GM12801 (cell line): Measurements from ENCODE around the gene JUND.

Source experiments
- TF ChIP-seq, protein P1 (sequence below): IDR thresholded peaks from one replicate; pipeline ENCODE4 v1.5.1; 2011; ENCODE audit warnings: control low read depth; ENCODE audit not compliant: insufficient read length; ENCODE audit errors: extremely low read depth

Gene JUND

DNA sequence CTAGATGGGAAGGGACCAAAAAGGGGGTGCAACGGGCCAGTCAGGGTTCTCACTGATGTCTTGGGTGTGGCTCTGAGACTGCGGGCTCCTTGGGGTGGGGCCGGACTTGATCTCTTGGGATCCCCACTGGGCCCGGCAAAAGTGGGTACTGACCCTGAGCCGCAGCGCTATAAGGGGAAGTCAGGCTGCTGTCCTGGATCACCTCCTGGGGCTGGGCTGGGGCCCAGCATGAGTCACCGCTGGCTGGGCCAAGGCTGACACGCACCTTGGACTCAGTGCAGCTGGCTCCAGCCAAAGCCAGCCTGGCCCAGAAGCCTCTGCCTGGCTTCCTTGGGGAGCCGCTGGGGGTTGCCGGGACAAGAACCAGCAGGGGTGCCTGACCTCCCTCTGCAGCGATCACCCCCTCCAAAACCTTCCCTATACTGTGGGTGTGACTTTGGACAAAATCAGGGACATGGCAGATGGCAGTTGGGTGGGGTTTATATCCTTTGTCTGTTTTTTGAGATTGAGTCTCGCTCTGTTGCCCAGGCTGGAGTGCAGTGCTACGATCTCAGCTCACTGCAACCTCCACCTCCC lies 6.6 kb downstream of the JUND start:
- TF ChIP-seq, protein P1, sequence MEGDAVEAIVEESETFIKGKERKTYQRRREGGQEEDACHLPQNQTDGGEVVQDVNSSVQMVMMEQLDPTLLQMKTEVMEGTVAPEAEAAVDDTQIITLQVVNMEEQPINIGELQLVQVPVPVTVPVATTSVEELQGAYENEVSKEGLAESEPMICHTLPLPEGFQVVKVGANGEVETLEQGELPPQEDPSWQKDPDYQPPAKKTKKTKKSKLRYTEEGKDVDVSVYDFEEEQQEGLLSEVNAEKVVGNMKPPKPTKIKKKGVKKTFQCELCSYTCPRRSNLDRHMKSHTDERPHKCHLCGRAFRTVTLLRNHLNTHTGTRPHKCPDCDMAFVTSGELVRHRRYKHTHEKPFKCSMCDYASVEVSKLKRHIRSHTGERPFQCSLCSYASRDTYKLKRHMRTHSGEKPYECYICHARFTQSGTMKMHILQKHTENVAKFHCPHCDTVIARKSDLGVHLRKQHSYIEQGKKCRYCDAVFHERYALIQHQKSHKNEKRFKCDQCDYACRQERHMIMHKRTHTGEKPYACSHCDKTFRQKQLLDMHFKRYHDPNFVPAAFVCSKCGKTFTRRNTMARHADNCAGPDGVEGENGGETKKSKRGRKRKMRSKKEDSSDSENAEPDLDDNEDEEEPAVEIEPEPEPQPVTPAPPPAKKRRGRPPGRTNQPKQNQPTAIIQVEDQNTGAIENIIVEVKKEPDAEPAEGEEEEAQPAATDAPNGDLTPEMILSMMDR = no peak

DNA sequence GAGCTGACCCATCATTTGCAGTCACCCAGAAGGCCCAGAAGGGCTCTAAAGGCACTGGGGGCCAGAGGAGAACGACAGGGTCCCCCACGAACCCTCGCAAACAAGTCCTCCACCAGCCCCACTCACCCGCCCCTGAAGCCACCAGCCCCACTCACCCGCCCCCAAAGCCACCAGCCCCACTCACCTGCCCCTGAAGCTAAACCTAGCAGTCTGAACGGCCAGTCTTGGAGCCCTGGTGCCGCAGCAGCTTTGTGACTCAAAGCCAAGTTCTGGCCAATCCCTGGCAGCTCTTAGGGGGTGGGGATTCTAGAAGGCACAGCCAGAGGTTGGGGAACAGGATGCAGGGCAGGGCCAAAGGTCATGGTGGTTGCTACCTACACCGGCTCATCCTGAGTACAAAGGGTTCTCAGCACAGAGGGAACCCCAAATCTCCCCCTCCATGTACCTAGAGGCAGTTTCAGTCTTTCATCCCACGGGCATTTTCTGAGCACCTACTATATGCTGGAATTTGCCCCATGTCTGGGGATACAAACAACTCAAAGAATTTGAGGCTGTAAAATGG lies 7.1 kb downstream of the JUND start, which contains the start of gene IQCN:
Gene IQCN, minus strand, starts transcription at position 234 of the 562 bp plus-strand sequence. CDS start 4,974 bp downstream, outside the sequence.
- TF ChIP-seq, protein P1 = no peak

DNA sequence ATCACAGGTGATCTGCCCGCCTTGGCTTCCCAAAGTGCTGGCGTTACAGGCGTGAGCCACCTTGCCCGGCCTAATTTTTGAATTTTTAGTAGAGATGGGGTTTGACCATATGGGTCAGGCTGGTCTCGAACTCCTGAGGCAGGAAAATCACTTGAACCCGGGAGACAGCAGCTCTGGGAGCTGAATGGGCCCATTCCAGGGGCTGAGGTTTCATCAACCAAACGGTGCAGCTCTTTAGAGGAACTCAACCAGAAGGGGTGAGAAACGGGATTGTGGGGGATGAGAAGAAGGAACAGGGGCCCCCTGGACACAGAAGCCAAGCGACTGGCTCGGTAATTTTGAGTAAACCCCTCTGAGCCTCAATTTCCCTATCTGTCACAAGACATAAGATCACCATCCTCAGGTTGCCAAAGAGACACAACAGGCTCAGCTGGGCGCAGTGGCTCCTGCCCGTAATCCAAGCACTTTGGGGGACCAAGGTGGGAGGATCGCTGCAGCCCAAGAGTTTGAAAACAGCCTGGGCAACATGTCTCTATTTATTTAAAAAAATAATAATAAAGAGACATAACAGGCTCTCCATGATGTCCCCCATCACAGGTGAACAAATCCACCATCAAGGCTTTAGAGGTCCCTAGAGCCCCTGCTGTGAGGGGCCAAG lies 7.7 kb downstream of the JUND start:
- TF ChIP-seq, protein P1 = no peak

DNA sequence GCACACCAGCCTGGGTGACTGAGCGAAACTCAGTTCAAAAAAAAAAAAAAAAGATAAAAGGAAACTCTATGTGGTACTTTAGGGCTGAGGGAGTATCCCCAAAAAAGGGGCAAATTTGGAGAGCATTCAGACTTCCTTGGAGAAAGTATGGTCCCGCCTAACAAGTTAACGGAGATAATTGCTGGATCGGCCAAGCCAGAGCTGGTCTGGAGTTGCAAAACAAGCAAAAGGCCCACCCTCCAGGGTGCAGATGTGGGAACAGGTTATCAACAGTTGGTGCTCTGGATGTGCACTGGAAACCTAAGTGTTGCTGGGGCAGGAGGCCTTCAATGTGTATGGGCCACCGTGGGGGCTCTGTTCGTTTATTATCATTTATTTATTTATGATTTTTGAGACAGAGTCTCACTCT lies 10.0 kb downstream of the JUND start:
- TF ChIP-seq, protein P1 = no peak

DNA sequence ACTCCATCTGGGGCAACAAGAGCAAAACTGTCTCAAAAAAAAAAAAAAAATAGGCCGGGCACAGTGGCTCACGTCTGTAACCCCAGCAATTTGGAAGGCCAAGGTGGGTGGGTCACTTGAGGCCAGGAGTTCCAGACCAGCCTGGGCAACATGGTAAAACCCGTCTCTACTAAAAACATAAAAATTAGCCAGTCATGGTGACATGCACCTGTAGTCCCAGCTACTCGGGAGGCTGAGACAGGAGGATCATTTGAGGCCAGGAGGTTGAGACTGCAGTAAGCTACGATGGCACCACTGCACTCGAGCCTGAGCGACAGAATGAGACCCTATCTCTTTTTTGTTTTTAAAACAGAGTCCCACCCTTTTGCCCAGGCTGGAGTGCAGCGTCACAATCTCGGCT lies 11.1 kb downstream of the JUND start:
- TF ChIP-seq, protein P1 = no peak

DNA sequence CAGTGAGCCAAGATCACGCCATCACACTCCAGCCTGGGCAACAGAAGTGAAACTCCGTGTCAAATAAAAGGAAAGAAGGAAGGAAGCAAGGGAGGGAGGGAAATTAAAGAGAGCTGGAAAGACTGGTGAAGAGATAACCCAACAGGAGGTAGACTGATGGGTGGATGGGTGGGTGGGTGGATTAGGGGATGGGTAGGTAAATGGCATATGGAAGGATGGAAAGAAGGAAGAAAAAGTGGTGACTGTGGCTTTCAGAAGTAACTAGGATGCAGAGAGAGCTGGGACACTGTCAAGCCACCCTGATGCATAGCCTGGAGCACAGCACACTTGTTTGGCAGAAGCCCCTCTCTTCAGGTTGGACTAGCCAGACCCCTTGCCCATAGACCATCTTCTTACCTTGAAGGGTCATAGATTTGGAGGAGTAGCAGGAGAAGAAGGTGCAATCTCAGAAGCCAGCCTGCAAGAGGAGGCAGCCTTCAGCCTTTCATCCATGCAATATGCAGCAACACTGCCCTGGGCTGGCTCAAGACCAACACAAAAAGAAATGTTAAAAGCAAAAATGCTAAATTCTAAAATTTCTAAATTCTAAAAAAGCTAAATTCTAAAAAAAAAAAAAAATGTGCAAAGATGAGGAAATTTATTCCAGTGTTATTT lies 12.2 kb downstream of the JUND start:
- TF ChIP-seq, protein P1 = no peak

DNA sequence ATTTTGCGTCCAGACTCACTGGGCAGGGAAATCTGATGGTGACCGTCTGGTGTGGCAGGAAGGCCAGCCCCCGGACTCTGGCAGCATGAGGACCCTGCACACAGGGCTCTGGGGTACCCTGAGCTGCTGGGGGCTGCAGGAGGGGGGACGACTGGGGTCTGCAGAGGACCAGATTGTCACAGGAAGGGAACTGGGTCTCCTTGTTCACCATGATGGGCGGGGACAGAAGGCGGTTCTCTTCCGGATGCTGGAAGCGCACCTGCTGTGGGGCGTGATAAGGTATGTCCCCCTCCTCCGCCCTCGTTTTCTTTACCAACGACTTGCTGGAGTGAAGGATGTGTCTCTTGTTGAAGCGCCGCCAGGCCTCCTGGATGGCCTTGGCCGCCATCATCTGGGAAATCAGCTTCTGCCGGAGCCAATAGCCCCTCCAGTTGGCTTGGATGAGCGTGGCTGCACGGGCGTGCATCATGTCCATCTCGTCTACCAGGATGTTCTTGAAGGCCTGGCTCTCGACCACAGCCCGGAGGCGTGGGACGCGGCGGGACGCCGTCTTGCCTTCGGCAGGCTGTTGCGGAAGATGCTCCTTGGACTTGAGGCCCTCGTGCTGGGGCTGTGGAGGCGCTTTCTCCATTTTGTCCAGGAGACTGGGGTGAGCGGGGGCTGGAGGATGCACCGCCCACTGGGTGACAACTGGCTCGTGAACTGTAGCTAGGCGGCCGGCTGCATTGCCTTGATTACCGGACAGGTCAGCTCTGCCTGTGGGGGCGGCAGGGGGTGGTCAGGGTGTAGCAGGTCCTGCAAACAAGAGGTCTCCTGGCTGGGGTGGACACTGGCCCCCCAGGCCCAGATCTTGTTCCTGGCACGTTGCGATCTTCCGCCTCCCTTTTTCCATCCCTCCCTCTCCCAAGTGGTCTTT lies 14.4 kb downstream of the JUND start:
- TF ChIP-seq, protein P1 = no peak
